ENCODE measurements around the gene PGP.
"Not testable (repeated sequence)": the region's sequence is repeated elsewhere in the genome, so short reads cannot be mapped to it uniquely, and the experiment has no call there.

PGP gene

DNA sequence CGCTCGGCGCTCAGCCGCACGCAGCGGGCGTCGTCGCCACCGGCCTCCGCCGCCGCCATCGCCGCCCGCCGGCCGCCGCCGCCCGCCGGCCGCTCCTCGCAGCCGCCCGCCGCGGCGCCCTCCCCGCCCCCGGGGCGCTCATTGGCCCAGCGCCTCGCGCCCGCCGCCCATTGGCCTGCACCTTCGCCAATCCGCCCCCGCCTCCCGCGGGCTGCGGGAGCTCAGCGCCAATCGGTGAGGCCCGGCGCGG lies at the start of gene PGP:
PGP (minus strand) TSS at position 122 of the 250 bp plus-strand sequence; CDS start at position 59, 63 bp downstream.
- DNase-seq: no peak

GRCh38 chr16:2263026-2263425 lies 48.4 kb upstream of the PGP start:
- DNase-seq: not testable (repeated sequence)

DNA sequence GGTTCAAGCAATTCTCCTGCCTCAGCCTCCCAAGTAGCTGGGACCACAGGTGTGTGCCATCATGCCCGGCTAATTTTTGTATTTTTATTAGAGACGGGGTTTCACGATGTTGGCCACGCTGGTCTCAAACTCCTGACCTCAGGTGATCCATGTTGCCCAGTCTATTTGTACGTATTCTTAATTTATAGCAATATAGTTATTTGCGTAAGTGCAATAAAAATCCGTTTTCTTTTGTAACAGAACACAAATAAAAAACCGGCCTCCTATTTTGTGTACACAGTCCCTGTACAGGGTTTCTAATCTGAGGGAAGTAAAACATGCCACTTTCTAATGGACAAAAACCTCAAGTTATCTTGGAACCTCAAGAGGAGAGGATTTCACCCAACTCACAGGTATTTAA lies 45.6 kb upstream of the PGP start:
- DNase-seq: no peak

GRCh38 chr16:2258530-2258929 lies 43.9 kb upstream of the PGP start:
- DNase-seq: not testable (repeated sequence)

DNA sequence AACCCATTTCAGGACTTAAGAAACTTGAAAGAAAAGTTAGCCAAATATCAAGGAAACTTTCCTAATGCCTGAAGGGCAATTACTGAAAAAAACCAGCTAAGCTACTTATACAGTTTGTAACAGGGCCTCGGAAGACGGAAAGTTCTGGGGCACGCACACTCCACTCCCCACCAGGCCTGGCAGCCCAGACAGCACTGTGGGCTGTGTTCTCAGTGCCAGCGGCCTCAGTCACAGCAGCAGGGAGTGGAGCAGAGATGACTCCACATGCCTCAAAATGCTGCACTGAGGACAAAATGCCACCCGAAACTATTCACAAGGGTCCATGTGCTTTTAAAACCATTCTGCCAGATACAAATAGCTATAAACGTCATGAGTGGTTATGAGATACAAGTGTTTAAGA lies 43.1 kb upstream of the PGP start:
- DNase-seq: no peak

GRCh38 chr16:2256531-2257140 lies 42.0 kb upstream of the PGP start:
- DNase-seq: no peak

GRCh38 chr16:2253293-2253692 lies 38.7 kb upstream of the PGP start:
- DNase-seq: no peak

- DNase-seq: no peak
These were observed 38.1 kb upstream of the PGP start for GRCh38 chr16:2252806-2253148.

GRCh38 chr16:2251296-2252111 lies 36.9 kb upstream of the PGP start, which contains the start of gene ECI1:
Gene ECI1, minus strand, starts transcription at chr16:2251587. Its CDS starts 21 bp downstream, at chr16:2251566.
- DNase-seq: peak; percentile 94

- DNase-seq: no peak
These were observed 36.1 kb upstream of the PGP start for GRCh38 chr16:2250652-2251295.

GRCh38 chr16:2246301-2246885 lies 31.8 kb upstream of the PGP start:
- DNase-seq: no peak

DNA sequence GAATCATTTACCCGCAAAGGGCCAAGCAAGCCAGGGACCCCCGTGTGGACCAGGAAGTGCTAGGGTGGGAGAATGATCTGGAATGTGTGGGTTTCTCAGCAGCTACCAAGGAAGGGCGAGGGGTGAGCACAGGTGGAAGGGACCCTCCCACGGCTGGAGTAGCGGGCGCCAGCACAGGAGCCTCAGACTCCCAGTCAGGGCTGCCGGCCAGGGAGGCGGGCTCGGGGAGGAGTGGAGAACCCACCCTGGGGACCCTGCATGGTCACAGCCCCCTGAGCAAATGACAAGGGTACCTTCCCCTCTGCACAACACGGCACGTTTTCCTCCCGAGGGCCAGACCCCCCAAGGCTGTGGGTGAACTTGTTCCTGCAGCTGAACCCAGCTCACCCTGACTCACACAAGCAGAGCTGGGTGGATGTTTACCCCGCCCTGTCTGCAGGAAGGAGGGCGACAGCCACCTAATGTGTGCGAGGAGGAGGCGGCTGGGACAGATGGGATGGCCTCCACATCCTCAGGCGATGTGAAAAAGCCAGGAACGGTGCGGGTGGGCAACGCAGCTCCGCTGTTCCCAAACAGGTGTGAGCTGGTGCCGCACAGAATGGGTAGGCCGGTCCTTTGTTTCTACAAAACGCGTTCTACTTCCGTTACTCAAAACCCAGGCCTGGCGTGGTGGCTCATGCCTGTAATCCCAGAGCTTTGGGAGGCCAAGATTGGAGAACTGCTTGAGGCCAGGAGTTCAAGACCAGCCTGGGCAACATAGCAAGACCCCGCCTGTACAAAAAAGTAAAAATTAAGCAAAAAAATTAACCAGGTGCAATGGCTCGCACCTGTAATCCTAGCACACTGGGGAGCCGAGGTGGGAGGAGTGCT lies 30.5 kb upstream of the PGP start:
- no peak for DNase-seq

DNA sequence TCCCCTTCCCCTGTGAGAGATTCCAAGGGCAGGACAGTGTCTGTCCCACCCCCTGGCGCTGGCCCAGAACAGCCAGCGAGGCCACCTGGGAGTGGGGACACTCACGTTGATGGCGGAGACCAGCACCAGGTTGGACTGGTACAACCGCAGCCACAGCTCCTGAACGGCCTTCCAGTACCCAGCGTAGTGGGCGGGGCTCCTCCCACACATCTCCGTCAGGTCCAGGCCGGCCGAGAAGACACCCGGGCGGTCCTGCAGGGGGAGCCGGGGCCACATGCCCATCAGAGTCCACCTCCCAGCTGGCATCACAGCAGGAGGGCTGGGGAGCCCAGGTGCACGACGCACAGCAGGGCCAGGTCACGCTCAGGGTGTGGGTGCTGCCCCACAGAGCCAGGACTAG lies 29.7 kb upstream of the PGP start:
- DNase-seq: no peak

GRCh38 chr16:2243781-2244180 lies 29.1 kb upstream of the PGP start:
- DNase-seq: no peak

- no peak for DNase-seq
These were observed 28.4 kb upstream of the PGP start for GRCh38 chr16:2243031-2243528.

- DNase-seq: no peak
These were observed 28.0 kb upstream of the PGP start for GRCh38 chr16:2242598-2242997.

GRCh38 chr16:2240331-2240730 lies 25.7 kb upstream of the PGP start:
- not testable (repeated sequence) for DNase-seq

DNA sequence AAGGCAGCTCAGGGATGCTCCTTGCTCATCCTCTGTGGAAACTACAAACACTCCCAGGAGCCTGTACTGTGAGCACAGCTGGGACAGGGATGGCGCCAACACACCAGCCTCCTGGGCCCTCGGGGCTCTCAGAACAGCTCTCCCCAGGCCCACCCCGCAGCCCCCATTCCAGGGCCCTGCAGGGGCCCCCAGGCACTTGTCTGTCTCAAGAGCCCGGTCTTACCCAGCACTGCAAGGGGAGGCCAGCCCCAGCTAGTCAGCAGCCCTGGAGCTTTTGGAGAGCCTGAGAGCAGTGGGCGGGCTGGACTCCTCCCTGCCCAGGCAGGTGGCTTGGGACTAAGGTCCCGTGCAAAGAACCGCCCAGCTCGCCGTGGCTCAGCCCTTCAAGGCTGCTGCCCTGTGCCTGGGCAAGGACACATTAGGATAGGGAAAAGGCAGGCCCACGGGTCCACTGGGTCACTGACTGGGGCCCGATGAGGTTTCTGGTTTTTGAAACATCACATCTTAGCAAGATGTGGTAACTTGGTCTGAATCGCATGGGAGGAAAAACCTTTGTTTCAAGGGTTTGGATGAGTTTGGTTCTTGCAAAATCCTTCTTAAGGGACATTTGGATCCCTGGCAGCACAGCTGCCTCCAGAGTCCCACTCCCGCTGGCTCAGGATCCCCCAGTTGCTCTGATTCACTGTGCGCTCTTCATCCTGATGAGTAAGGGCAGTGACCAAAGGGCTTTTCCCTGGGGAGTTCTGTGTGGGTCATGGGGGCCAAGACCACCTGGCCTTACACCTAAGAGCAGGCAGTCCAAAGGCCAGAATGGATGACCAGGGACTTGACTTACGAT lies 24.4 kb upstream of the PGP start:
- no peak for DNase-seq

- no peak for DNase-seq
These were observed 23.7 kb upstream of the PGP start for GRCh38 chr16:2238150-2238837.

DNA sequence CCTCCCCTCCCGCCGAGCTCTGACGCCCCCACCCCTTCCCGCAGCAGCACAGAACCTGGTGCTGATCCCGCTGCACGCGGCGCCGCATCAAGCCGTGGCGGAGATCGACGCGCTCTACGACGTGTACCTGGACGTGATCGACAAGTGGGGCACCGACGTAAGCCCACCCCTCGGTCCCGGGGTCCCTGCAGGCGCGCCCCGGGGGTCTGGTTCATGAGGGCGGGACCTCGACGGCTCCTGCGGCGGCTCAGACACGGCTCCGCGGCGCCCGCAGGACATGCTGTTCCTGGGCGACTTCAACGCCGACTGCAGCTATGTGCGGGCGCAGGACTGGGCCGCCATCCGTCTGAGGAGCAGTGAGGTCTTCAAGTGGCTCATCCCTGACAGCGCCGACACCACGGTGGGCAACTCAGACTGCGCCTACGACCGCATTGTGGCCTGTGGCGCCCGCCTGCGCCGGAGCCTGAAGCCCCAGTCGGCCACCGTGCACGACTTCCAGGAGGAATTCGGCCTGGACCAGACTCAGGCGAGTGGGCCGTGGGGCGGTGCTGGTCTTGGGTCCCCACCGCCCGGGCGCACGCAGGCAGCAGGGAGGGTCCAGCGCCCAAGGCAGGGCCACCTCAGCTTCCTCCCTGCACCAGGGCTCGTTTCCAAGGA lies 23.0 kb upstream of the PGP start:
- DNase-seq: no peak

- no peak for DNase-seq
These were observed 22.5 kb upstream of the PGP start for GRCh38 chr16:2237102-2237482.
